HepG2 (cell line): Measurements from ENCODE around the gene OR10A2. TPM values are rescaled to one million over a fixed set of nuclear protein-coding genes. Genes with fewer than 3 reads are reported as not detected.

Experiments used
- ATAC-seq: fragments of 200-7000 bp; cut with Tn5 transposase; 3 replicates; pipeline ENCODE4 v1.9.1; 2020; ENCODE audit warnings: mild to moderate bottlenecking, moderate library complexity
- BruUV-seq: library from RNA; stranded (reverse); fragments of 400-500 nt; replicated peaks from 2 replicates; lab custom pipeline; 2021; lab: Mats Ljungman, UMichigan
- CTCF ChIA-PET: fragments of 300-600 bp; formaldehyde crosslinking; extraction: SDS; loops from one replicate; lab custom pipeline; 2021; ENCODE audit warnings: low total read pairs, inconsistent platforms, low intra/inter-chr PET ratio; lab: Yijun Ruan, JAX
- POLR2A ChIA-PET: fragments of 350-600 bp; sonication (Branson Sonifier 250); formaldehyde crosslinking; loops from one replicate; lab custom pipeline; 2020; ENCODE audit warnings: antibody characterized with exemption, inconsistent platforms; lab: Yijun Ruan, JAX
- DNase-seq: peaks from one replicate; pipeline ENCODE4 v3.0.0-alpha.2; 2015; ENCODE audit warnings: low spot score
- FAIRE-seq: peaks from 3 replicates; lab custom pipeline; 2011; peaks lifted over from hg19 to GRCh38; lab: Jason Lieb, UNC
- H2AFZ ChIP-seq: one replicate; pipeline ENCODE4 v1.6.1; 2011; ENCODE audit warnings: low read length, inconsistent platforms
- H3K27ac ChIP-seq: fragments of 300-600 bp; 3 replicates; pipeline ENCODE4 v1.8.0; 2011; ENCODE audit warnings: mixed run types, mild to moderate bottlenecking, mixed read lengths, low read length, inconsistent platforms; ENCODE audit not compliant: insufficient read depth; ENCODE audit errors: extremely low read length
- H3K27me3 ChIP-seq, 2 experiments: fragments of 200-600 bp in 1 of 2; 2 replicates in 1 of 2; 3 replicates in 1 of 2; pipeline versions ENCODE4 v1.6.0 to v1.8.0; 2011; ENCODE audit warnings: low read length in 2 of 2, mild to moderate bottlenecking in 2 of 2, moderate library complexity in 2 of 2, inconsistent platforms in 1 of 2; ENCODE audit not compliant: insufficient read depth in 2 of 2, control insufficient read depth in 1 of 2
- H3K36me3 ChIP-seq, 2 experiments: fragments of 200-600 bp in 1 of 2; replicated peaks in 1 of 2; 2 replicates in 1 of 2; 3 replicates in 1 of 2; pipeline versions ENCODE4 v1.5.1 to v1.8.0; 2011; ENCODE audit warnings: low read length in 2 of 2, inconsistent platforms in 1 of 2; ENCODE audit not compliant: insufficient read depth in 2 of 2, control insufficient read depth in 1 of 2
- H3K4me1 ChIP-seq: 2 replicates; pipeline ENCODE4 v1.5.1; 2012; ENCODE audit warnings: low read length, inconsistent platforms; ENCODE audit not compliant: insufficient read depth
- H3K4me2 ChIP-seq: 2 replicates; pipeline ENCODE4 v1.6.0; 2011; ENCODE audit warnings: low read depth, low read length, inconsistent platforms
- H3K4me3 ChIP-seq, 3 experiments: fragments of 200-600 bp in 1 of 3; sonication (generic), shearing (Covaris generic) in 1 of 3; replicated peaks in 1 of 3; 2 replicates each; pipeline ENCODE4 v1.5.1; 2011 to 2016; ENCODE audit warnings: low read length in 3 of 3, inconsistent platforms in 2 of 3, low read depth in 2 of 3, mild to moderate bottlenecking in 2 of 3, control low read depth in 1 of 3, mixed read lengths in 1 of 3; ENCODE audit not compliant: insufficient read depth in 1 of 3
- H3K79me2 ChIP-seq: one replicate; pipeline ENCODE4 v1.6.1; 2011; ENCODE audit warnings: low read length, inconsistent platforms; ENCODE audit not compliant: insufficient read depth
- H3K9ac ChIP-seq: 2 replicates; pipeline ENCODE4 v1.6.0; 2011; ENCODE audit warnings: mild to moderate bottlenecking, low read depth, low read length, inconsistent platforms; ENCODE audit not compliant: insufficient read depth
- H3K9me3 ChIP-seq: 2 replicates; pipeline ENCODE4 v1.5.1; 2012; ENCODE audit warnings: mild to moderate bottlenecking, low read length
- H4K20me1 ChIP-seq: 2 replicates; pipeline ENCODE4 v1.6.0; 2011; ENCODE audit warnings: inconsistent platforms, mild to moderate bottlenecking, low read length, moderate library complexity; ENCODE audit not compliant: insufficient read depth
- ATM ChIP-seq: fragments of 450-650 bp; IDR thresholded peaks from 2 replicates; pipeline ENCODE4 v1.7.1; 2017; ENCODE audit warnings: mild to moderate bottlenecking, borderline replicate concordance
- CEBPG ChIP-seq: IDR thresholded peaks from 2 replicates; pipeline ENCODE4 v1.6.1; 2016
- FOXK1 ChIP-seq: sonication (generic); formaldehyde crosslinking; IDR thresholded peaks from 2 replicates; pipeline ENCODE4 v1.4.0; 2020; ENCODE audit warnings: low read depth, missing genetic modification reagents, borderline replicate concordance
- TSC22D2 ChIP-seq: sonication (generic); formaldehyde crosslinking; IDR thresholded peaks from 2 replicates; pipeline ENCODE4 v1.5.1; 2020; ENCODE audit warnings: missing genetic modification reagents, mild to moderate bottlenecking, borderline replicate concordance
- ZNF160 ChIP-seq: sonication (generic); formaldehyde crosslinking; IDR thresholded peaks from 2 replicates; pipeline ENCODE4 v1.8.0; 2022; ENCODE audit warnings: mild to moderate bottlenecking, inconsistent platforms, missing genetic modification reagents
- ZNF850 ChIP-seq: sonication (generic); formaldehyde crosslinking; conservative IDR thresholded peaks from 2 replicates; pipeline ENCODE4 v1.9.0; 2021; ENCODE audit warnings: mild to moderate bottlenecking, missing genetic modification reagents
- WGBS: methylation state at CpG from one replicate; pipeline ENCODE4 v1.1.6; 2017; ENCODE audit warnings: low lambda C conversion rate; 5-methylcytosine and 5-hydroxymethylcytosine counted together
- in situ Hi-C: cut with HindIII; loops from 2 replicates; pipeline ENCODE4 v1.10.0; 2017; ENCODE audit warnings: low pct_unique_long_range_greater_than_20kb; ENCODE audit not compliant: extremely low pct_ligation_motif_present
- intact Hi-C: fragments of 100-400 bp; cut with micrococcal nuclease; formaldehyde crosslinking; loops from one replicate; pipeline ENCODE4 v1.10.0; 2022; ENCODE audit not compliant: unreplicated experiment
- polyA plus RNA-seq, 8 experiments: library from polyadenylated mRNA; depleted of rRNA in 3 of 8; stranded (reverse) in 7 of 8; unstranded in 1 of 8; fragments of >200 nt; fragmentation: Illumina TruSeq in 4 of 8; extraction: Trizol in 4 of 8; gene quantifications; 2 replicates each; pipeline versions ENCODE4 v1.2.1 to v1.2.3, GENCODE V29; 2011 to 2016; ENCODE audit warnings: low read depth in 4 of 8, missing spikeins in 1 of 8, mixed read lengths in 1 of 8; ENCODE audit not compliant: insufficient read depth in 1 of 8
- total RNA-seq, 5 experiments: library from RNA; depleted of rRNA; stranded (reverse); fragments of >200 nt; fragmentation: Illumina TruSeq; extraction: Trizol; gene quantifications; 2 replicates each; pipeline ENCODE4 v1.2.3, GENCODE V29; 2016; ENCODE audit warnings: low read depth in 1 of 5
- TF ChIP-seq, protein P1 (sequence below): sonication (generic); formaldehyde crosslinking; IDR thresholded peaks from 2 replicates; pipeline ENCODE4 v1.5.1; 2020; ENCODE audit warnings: mild to moderate bottlenecking, missing genetic modification reagents

Gene OR10A2
- total and polyA plus RNA-seq, 2 of the 13 experiments (the other 11 are each of a cell fraction or from before 2014, with no cell fraction given), result not detected

DNA sequence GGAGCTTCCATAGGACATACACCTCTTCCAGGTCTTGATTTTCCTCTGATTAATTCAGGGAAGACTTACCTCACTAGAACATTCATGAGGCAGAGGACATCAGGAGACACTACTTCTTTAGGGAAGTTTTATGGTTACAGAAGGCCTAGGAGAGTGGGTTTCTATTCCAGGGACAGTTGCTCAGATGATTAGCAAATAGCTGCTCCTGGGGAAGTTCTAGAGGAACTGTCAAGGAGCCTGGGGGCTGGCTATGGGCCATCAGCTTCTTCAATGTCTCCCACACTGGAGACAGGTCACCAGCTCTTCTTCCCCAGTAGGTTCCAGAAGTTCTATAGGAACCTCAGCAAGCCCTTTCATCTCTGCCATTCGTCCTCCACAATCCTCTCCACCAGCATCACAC is 28.8 kb upstream of the OR10A2 start:
- Histone ChIP-seq H3K4me2 (no peak overlapping the region), H3K9ac (no peak overlapping the region), H3K36me3 (no peaks in the 10 kb centered on the region), H3K4me3 (no peak overlapping the region), H3K79me2 (no peaks in the 10 kb centered on the region), H3K27ac (no peak overlapping the region), H4K20me1 (no peaks in the 10 kb centered on the region), H3K27me3 (no peaks in the 10 kb centered on the region; a peak in 1 of 5 replicates), H2AFZ (no peak overlapping the region), H3K9me3 (no peaks in the 10 kb centered on the region), H3K4me1 (no peaks in the 10 kb centered on the region)
- no peak for DNase-seq
- FAIRE-seq, result no peak
- ATAC-seq, result no peak
- in situ Hi-C loops, result no loop called here
- intact Hi-C loops, result no loop called here
- 0% methylated on average over 1 of the region's 1 CpG for WGBS
- TF ChIP-seq ZNF850 (CRISPR knock-in tag) (no peak), ZNF160 (CRISPR knock-in tag) (no peak)
- ChIA-PET CTCF (no interaction called here), POLR2A (no interaction called here)
- no TSS peak for BruUV-seq

- POLR2A ChIA-PET, result no interaction called here
- no peaks in the 10 kb centered on the region for H3K79me2 ChIP-seq
- BruUV-seq, result no TSS peak
- no peak overlapping the region for H3K9ac ChIP-seq
- 0 out of 2 replicates have a peak, but pooled peaks cover 6% of the 10 kb centered on the region for H3K4me1 ChIP-seq
- H3K4me2 ChIP-seq, result no peak overlapping the region
- intact Hi-C loops, result no loop called here
- DNase-seq, result no peak
- in situ Hi-C loops, result no loop called here
- no peak overlapping the region for H3K4me3 ChIP-seq
- peaks cover 0 to 6% of the 10 kb centered on the region in 2 experiments; a peak in 1 of 5 replicates for H3K27me3 ChIP-seq
- H3K27ac ChIP-seq, result no peak overlapping the region
- CTCF ChIA-PET, result no interaction called here
- TF ChIP-seq FOXK1 (CRISPR knock-in tag) (no peak), TSC22D2 (no peak), ATM (no peak), CEBPG (CRISPR knock-in tag) (no peak)
- TF ChIP-seq, protein P1, sequence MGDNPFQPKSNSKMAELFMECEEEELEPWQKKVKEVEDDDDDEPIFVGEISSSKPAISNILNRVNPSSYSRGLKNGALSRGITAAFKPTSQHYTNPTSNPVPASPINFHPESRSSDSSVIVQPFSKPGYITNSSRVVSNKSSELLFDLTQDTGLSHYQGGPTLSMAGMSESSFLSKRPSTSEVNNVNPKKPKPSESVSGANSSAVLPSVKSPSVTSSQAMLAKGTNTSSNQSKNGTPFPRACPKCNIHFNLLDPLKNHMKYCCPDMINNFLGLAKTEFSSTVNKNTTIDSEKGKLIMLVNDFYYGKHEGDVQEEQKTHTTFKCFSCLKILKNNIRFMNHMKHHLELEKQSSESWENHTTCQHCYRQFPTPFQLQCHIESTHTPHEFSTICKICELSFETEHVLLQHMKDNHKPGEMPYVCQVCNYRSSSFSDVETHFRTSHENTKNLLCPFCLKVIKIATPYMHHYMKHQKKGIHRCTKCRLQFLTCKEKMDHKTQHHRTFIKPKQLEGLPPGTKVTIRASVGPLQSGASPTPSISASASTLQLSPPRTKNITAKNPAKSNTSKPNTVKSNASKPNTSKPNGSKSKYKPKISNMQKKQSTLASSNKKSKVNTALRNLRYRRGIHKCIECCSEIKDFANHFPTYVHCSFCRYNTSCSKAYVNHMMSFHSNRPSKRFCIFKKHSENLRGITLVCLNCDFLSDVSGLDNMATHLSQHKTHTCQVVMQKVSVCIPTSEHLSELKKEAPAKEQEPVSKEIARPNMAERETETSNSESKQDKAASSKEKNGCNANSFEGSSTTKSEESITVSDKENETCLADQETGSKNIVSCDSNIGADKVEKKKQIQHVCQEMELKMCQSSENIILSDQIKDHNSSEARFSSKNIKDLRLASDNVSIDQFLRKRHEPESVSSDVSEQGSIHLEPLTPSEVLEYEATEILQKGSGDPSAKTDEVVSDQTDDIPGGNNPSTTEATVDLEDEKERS (CRISPR knock-in tag), result no peak
- TF ChIP-seq, all 625 proteins: peak for 0
- H2AFZ ChIP-seq, result no peak overlapping the region
- ATAC-seq (no peak), FAIRE-seq (no peak)
- H3K9me3 ChIP-seq, result no peaks in the 10 kb centered on the region
- H3K36me3 ChIP-seq, result no peaks in the 10 kb centered on the region
- no peaks in the 10 kb centered on the region for H4K20me1 ChIP-seq
These were observed 21.2 kb upstream of the OR10A2 start for GRCh38 chr11:6841694-6842093.
